GM23248 (cell line): ENCODE measurements around the gene ENG.

Experiments used
- EZH2 ChIP-seq: fragments of 200-600 bp; sonication (generic); IDR thresholded peaks from 2 replicates; pipeline ENCODE4 v1.6.1; 2018; ENCODE audit warnings: antibody characterized with exemption, mild to moderate bottlenecking; ENCODE audit not compliant: insufficient read depth, poor library complexity, severe bottlenecking
- EZH2phosphoT487 ChIP-seq: fragments of 200-600 bp; sonication (generic); IDR thresholded peaks from 2 replicates; pipeline ENCODE4 v1.6.1; 2018; ENCODE audit warnings: antibody characterized with exemption, moderate library complexity, mild to moderate bottlenecking, low read depth; ENCODE audit not compliant: insufficient read depth

DNA sequence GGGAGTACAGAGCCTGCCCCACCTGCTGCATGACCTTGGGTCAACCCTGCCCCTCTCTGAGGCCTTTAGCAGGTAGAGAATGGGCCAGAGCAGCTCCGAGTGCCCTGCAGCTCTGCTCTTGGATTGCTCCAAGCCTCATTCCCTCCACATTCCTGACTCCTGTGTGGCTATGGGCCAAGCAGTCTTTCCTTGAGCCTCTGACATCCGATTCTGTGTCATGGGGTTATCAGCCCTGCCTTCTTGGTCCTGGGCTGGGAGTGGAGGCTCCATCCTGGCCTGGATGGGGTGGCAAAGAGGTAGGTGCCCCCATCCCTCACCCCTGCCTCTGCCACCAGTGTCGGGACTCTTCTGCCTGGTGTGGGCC, 38.1 kb downstream of the ENG start:
- TF ChIP-seq EZH2phosphoT487 (no peak), EZH2 (no peak)
